DND-41 (cell line): ENCODE results near the gene FAM193A.

Experiments used
- CTCF ChIP-seq: IDR thresholded peaks from 2 replicates; pipeline ENCODE4 v1.5.1; 2012; ENCODE audit warnings: borderline replicate concordance, low read length, moderate library complexity, mild to moderate bottlenecking; ENCODE audit not compliant: poor library complexity, severe bottlenecking; ENCODE audit errors: extremely low read depth
- EZH2 ChIP-seq: IDR thresholded peaks from 3 replicates; pipeline ENCODE4 v1.6.1; 2012; ENCODE audit warnings: borderline replicate concordance, low read depth, mild to moderate bottlenecking, moderate library complexity, low read length, inconsistent platforms; ENCODE audit not compliant: severe bottlenecking

GRCh38 chr4:2643555-2643954 is 107.1 kb downstream of the FAM193A start:
- no peak for TF ChIP-seq EZH2
- no peak for TF ChIP-seq CTCF
